DMS153 treated with DMSO at 0.1 percent for 48 hours (cell line): ENCODE data around the gene ST7L.

ENCODE experiments used
- DNase-seq: peaks from one replicate; lab custom pipeline; 2025; ENCODE audit not compliant: unreplicated experiment; lab: John Stamatoyannopoulos, UW

The ST7L gene

DNA sequence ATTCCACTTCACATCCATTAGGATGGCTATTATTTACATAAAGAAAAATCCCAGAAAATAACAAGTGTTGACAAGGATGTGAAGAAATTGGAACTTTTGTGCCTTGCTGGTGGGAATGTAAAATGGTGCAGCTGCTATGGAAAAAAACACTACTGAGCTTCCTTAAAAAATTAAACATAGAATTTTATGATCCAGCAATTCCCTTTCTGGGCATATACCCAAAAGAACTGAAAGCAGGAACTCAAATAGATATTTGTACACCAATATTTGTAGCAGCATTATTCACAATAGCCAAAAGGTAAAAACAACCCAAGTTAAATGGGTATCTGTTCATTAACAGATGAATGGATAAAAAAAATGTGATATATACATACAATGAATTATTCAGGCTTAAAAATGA, 64.5 kb downstream of the ST7L start:
- no peak for DNase-seq

DNA sequence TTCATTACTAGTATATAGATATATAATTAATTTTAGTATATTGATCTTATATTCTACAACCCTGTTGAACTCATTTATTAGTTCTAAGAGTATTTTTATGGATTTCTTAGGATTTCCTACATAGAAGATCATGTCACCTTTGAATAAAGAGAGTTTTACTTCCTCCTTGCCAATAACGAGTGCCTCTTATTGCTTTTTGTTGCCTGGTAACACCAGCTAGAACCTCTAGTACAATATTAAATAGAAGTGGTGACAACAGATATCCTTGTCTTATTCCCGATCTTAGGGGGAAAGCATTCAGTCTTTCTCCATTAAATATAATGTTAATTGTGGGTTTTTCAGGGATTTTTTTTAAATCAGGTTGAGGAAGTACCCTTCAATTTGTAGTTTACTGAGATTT, 69.4 kb downstream of the ST7L start:
- no peak for DNase-seq

GRCh38 chr1:112548547-112548946, 70.4 kb downstream of the ST7L start:
- no peak for DNase-seq

- DNase-seq: no peak
These were observed 72.9 kb downstream of the ST7L start for GRCh38 chr1:112546076-112546475.

- DNase-seq: no peak
These were observed 74.2 kb downstream of the ST7L start for GRCh38 chr1:112544751-112545150.

DNA sequence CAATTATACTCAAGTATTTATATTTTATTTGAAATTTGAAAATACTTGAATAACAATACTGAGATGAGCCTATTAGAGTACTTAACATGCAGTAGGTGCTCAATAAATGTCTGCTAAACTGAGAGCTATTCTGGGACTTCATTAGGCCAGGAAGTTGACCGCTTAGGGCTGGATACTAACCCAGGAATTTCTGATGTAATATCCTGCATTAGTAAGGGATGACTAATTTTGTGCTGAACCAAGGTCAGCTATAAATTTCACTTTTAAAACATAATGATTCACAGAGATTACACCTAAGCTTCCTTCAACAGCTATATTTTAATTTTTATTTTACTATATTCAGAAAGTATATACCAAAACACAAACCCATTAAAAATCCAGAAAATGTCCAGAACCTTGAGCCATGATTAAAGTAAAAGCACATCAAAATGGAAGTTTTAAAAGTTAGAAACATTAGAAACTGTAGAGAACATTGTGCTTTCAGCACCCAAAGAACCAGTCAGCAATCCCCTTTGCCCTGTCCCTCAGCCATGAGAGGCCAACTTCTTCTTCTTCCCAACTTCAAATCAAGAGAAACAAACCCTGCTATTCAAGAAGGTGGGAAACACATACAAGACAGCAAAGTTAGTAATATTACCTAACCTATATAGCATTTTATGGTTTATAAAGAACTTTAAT, 74.8 kb downstream of the ST7L start:
- DNase-seq: no peak

DNA sequence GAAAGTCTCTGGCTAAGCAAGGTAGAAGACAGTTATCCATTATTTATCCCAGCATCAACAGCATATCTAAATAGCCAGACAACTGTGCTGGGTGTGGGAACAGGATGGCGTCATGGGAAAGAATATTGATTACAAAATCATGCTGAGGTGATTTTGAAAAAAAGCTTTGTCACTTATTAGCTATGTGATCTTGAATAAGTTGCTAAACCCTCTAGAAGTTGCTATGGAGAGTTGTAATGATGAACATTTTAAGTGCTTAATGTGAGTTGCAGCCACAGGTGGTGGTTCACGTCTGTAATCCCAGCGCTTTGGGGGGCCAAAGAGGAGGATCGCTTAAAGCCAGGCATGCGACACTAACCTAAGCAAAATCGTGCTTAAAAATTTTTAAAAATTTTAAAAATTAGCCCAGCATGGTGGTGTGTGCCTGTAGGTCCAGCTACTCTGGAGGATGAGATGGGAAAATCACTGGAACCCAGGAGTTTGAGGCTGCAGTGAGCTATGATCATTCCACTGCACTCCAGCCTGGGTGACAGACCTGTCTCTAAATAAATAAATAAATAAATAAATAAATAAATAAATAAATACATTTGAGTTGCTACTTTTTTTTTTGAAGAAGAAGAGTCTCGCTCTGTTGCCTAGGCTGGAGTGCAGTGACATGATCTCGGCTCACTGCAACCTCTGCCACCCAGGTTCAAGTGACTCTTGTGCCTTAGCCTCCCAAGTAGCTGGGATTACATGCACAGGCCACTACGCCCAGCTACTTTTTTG, 76.6 kb downstream of the ST7L start:
- no peak for DNase-seq

GRCh38 chr1:112541299-112541698, 77.6 kb downstream of the ST7L start:
- DNase-seq: no peak

GRCh38 chr1:112540226-112540794, 78.6 kb downstream of the ST7L start:
- DNase-seq: no peak

DNA sequence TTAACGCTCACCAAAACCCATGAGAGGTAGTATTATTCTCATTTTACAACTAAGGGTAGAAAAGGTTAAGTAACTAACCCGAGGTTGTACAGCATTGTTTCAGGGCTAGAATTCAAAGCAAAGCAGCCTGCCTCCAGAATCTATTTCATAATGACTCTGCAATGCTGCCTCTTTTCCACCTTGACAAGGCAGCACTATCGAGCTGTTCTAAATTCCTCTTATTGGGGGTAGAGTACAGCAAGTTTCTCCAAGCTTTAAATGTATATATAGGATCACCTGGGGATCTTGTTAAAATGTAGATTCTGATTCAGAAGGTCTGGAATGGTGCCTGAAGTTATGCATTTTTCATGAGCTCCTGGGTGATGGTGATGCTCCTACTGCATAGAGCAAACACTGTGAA, 80.1 kb downstream of the ST7L start:
- DNase-seq: no peak

GRCh38 chr1:112537456-112537855, 81.5 kb downstream of the ST7L start:
- no peak for DNase-seq

DNA sequence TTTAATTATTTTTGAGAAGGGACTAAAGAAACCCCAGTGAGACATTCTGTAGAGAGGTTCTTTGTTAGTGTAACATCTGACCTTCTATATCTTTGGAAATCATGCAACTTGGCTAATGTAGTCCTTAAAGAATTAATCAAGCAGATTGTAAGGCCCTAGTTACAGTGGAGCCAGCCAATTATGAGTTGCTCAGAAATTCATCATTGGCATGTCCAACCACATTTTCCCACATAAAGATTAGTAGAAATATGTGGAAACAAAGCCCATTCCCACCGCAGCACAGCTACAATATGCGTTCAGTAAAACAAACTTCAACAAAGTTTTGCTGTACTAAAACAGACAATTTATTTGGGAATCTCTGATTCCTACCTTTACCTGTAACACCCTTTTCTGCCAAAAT, 82.4 kb downstream of the ST7L start:
- DNase-seq: no peak

GRCh38 chr1:112533029-112533428, 85.9 kb downstream of the ST7L start:
- DNase-seq: no peak

GRCh38 chr1:112532064-112532463, 86.9 kb downstream of the ST7L start:
- no peak for DNase-seq

DNA sequence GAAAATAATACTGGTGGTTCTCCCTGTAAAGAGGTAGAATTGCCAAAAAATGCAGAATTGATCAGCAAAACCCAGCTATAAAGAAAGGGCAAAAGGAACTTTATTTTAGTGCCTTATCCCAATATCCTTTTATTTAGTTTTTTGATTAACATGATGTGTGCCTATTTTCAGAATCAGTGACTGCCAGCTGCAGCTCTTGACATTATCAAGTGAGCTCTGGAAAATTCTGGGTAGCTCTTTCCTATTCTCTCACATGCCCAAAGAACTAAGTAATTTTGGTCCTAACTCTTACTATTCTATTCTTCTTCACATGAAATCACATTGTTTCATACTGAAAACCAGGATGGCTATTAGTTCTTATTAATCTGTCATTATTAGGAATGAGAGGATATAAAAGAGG, 88.1 kb downstream of the ST7L start:
- DNase-seq: no peak

DNA sequence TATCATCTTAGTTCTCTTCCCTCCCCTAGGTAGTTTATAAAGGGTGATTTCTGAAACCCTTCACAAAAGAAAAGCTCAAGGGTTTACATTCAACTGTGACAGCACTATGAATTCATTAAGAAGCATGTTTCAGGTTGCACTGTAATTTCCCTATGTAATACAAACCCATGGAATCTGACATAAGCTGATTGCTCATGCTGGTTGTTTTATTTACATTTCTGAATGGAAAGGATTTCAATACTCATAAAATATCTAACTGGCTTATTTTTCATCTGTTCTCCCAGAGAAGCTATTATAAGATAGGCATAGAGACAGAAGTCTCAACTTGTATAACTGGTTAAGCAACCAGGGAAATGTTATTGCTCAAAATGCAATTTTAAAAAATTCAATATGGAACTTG, 89.6 kb downstream of the ST7L start:
- no peak for DNase-seq

DNA sequence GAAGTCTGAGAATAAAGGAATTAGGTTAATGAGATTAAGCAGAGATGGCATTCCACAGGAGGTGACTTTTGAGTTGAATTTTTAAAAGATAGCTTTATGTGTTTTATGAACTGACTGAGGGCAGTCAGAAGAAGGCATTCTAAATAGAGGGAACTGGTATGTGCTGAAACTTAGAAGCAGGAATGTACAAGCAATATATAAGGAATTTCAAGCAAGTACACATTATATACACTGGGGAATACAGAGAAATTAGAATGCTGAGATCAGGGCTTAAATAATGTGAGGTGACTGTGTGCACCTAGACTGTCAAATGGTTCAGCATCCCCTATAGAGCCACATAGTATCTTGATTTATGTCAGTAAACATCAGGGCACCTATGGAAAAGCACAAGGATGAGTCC, 90.9 kb downstream of the ST7L start:
- DNase-seq: no peak

DNA sequence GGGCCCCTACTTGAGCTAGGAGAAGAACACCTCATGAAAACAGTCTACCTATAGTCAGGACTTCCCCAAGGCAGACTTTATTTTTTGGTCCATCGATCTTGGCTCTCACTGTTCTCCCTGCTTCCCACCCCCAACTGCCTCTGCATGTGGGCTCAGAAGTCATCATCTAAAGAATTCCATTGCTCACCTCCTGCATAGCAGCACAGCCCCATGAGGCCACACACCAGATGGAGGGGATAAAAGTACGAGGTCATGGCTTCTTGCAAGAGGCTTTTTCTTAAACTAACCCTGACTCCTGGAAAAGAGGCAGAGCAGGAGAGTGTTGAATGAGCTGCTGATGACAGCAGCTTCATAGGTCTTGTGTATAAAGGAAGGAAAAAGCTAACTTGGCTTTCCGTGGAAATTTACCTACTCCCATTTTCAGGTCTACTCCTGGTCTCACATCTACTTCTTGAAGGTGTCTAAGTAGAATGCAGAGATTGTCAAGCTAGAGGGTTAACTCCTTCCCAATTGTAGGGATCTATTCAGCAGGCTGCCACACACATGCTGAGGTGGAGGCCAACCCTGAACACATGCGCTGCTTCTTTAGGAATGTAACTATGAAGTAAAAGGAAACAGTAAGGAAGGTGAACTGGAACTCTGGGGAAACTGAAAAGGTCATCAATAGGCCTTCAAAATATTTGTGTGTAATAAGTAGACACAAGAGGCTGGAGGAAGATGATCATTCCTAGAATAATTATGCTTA, 91.5 kb downstream of the ST7L start:
- no peak for DNase-seq

- DNase-seq: no peak
These were observed 94.0 kb downstream of the ST7L start for GRCh38 chr1:112524986-112525385.

DNA sequence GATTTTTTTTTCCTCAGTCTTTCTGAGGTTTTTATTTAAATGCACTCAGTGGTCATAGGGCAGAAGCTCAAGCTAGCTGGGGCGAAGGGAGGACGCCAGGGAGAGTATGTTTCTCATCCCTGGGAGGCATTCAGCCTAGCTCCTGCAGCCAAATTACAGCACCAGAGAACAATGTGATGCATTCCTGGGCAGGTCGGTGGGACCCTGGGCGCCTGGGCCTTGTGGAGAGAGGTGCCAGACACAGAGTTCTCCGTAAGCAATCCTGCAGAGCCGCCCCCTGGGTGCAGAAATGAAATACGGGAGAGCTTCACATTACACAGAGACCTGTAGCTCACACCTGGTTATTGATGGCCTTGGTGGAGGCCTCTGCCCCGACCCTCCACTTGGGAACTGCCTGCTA, 94.7 kb downstream of the ST7L start:
- no peak for DNase-seq

GRCh38 chr1:112522621-112523020, 96.3 kb downstream of the ST7L start:
- no peak for DNase-seq

GRCh38 chr1:112520166-112520565, 98.8 kb downstream of the ST7L start:
- no peak for DNase-seq
